Neuronal stem cell (in vitro differentiated cells): Measurements from ENCODE around the gene KDM1A.
A peak's percentile ranks its signal among the peaks of the same experiment; 100 is the strongest.
"Not testable (repeated sequence)": the region's sequence is repeated elsewhere in the genome, so short reads cannot be mapped to it uniquely, and the experiment has no call there.

Source experiments
- DNase-seq: peaks from one replicate; pipeline ENCODE4 v3.0.0-alpha.2; 2013; ENCODE audit warnings: low spot score
- H2AFZ ChIP-seq: one replicate; pipeline ENCODE4 v1.6.1; 2013; ENCODE audit warnings: mild to moderate bottlenecking, low read length, inconsistent platforms
- H2AK5ac ChIP-seq: 2 replicates; pipeline ENCODE4 v1.6.1; 2013; ENCODE audit warnings: low read depth, mild to moderate bottlenecking, inconsistent platforms, low read length, moderate library complexity, mixed read lengths
- H2BK120ac ChIP-seq: 2 replicates; pipeline ENCODE4 v1.6.1; 2013; ENCODE audit warnings: low read depth, mild to moderate bottlenecking, inconsistent platforms, low read length, moderate library complexity, mixed read lengths
- H2BK12ac ChIP-seq: one replicate; pipeline ENCODE4 v1.6.1; 2013; ENCODE audit warnings: low read length, inconsistent platforms
- H2BK15ac ChIP-seq: 2 replicates; pipeline ENCODE4 v1.6.1; 2013; ENCODE audit warnings: mild to moderate bottlenecking, low read length, inconsistent platforms, mixed read lengths
- H2BK5ac ChIP-seq: one replicate; pipeline ENCODE4 v1.6.1; 2013; ENCODE audit warnings: inconsistent platforms, mild to moderate bottlenecking, low read length, moderate library complexity
- H3K14ac ChIP-seq: one replicate; pipeline ENCODE4 v1.6.1; 2013; ENCODE audit warnings: low read length, inconsistent platforms
- H3K18ac ChIP-seq: 2 replicates; pipeline ENCODE4 v1.6.1; 2013; ENCODE audit warnings: low read length, inconsistent platforms
- H3K23ac ChIP-seq: 2 replicates; pipeline ENCODE4 v1.6.1; 2013; ENCODE audit warnings: low read depth, mild to moderate bottlenecking, mixed read lengths, low read length, inconsistent platforms; ENCODE audit not compliant: poor library complexity
- H3K27ac ChIP-seq: replicated peaks from 3 replicates; pipeline ENCODE4 v1.5.1; 2013; ENCODE audit warnings: low read length, inconsistent platforms
- H3K27me3 ChIP-seq, 3 experiments: 2 replicates each; pipeline ENCODE4 v1.6.1; 2013; ENCODE audit warnings: low read length in 3 of 3, mild to moderate bottlenecking in 2 of 3, inconsistent platforms in 1 of 3, low read depth in 1 of 3, mixed read lengths in 1 of 3, moderate library complexity in 1 of 3; ENCODE audit not compliant: control insufficient read depth in 3 of 3, insufficient read depth in 3 of 3
- H3K36me3 ChIP-seq, 2 donors: replicated peaks in 1 of 2; 2 replicates each; pipeline ENCODE4 v1.6.1; 2013; ENCODE audit warnings: low read length in 2 of 2; ENCODE audit not compliant: control insufficient read depth in 2 of 2, insufficient read depth in 2 of 2
- H3K4ac ChIP-seq: 2 replicates; pipeline ENCODE4 v1.6.1; 2013; ENCODE audit warnings: inconsistent platforms, mild to moderate bottlenecking, low read length, moderate library complexity
- H3K4me1 ChIP-seq, 2 donors: 1 replicate in 1 of 2; 2 replicates in 1 of 2; pipeline ENCODE4 v1.6.1; 2013; ENCODE audit warnings: low read length in 2 of 2, low read depth in 1 of 2; ENCODE audit not compliant: control insufficient read depth in 2 of 2, insufficient read depth in 1 of 2
- H3K4me2 ChIP-seq: one replicate; pipeline ENCODE4 v1.6.1; 2013; ENCODE audit warnings: mild to moderate bottlenecking, low read length, inconsistent platforms; ENCODE audit not compliant: insufficient read depth, poor library complexity, severe bottlenecking
- H3K4me3 ChIP-seq, 2 donors: 2 replicates each; pipeline ENCODE4 v1.5.1; 2013; ENCODE audit warnings: low read length in 2 of 2, mild to moderate bottlenecking in 2 of 2, inconsistent platforms in 1 of 2, moderate library complexity in 1 of 2
- H3K79me1 ChIP-seq: one replicate; pipeline ENCODE4 v1.6.1; 2013; ENCODE audit warnings: low read depth, mild to moderate bottlenecking, inconsistent platforms, low read length, moderate library complexity
- H3K9ac ChIP-seq: one replicate; pipeline ENCODE4 v1.6.1; 2013; ENCODE audit warnings: mild to moderate bottlenecking, low read depth, low read length, inconsistent platforms; ENCODE audit not compliant: poor library complexity
- H3K9me3 ChIP-seq, 2 donors: replicated peaks in 1 of 2; 2 replicates each; pipeline versions ENCODE3 to v1.6.1; 2013; ENCODE audit warnings: low read length in 2 of 2, mild to moderate bottlenecking in 2 of 2, inconsistent platforms in 1 of 2, low read depth in 1 of 2, mixed read lengths in 1 of 2, moderate library complexity in 1 of 2; ENCODE audit not compliant: control insufficient read depth in 2 of 2, insufficient read depth in 1 of 2
- H4K8ac ChIP-seq: one replicate; pipeline ENCODE4 v1.6.1; 2013; ENCODE audit warnings: low read depth, mild to moderate bottlenecking, inconsistent platforms, low read length, moderate library complexity
- H4K91ac ChIP-seq: one replicate; pipeline ENCODE4 v1.6.1; 2013; ENCODE audit warnings: low read length, low read depth, mild to moderate bottlenecking, inconsistent platforms; ENCODE audit not compliant: poor library complexity
- WGBS, 2 donors: extraction: QIAGEN DNeasy Blood & Tissue Kit; methylation state at CpG; one replicate each; pipeline ENCODE4 v1.1.7; 2013; ENCODE audit warnings: missing lambda C conversion rate in 2 of 2, mixed read lengths in 1 of 2; ENCODE audit not compliant: insufficient read length in 2 of 2, insufficient replicate concordance in 1 of 2; ENCODE audit errors: extremely low coverage in 2 of 2; 5-methylcytosine and 5-hydroxymethylcytosine counted together

Gene KDM1A

DNA sequence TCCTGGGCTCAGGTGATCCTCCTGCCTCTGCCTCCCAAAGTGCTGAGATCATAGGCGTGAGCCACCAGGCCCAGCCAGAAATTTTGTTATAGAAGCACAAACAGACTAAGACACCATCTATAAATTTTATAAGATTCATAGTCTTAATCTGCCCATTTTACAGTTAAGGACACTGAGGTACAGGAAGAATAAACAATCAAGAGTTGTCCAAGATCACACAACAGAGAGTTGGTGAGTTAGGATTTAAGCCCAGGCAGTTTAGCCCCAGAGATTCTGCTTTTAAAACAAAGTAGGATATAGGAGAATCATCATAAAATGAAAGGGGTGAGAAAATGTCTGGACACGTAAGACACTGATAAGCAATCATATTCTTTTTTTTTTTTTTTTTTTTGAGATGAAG, 10.4 kb upstream of the KDM1A start:
- Histone ChIP-seq H2BK5ac (no peak overlapping the region), H3K36me3 (no peaks in the 10 kb centered on the region), H3K23ac (no peak overlapping the region), H4K8ac (no peak overlapping the region), H2BK15ac (no peak overlapping the region), H3K14ac (no peak overlapping the region), H3K9ac (no peak overlapping the region), H3K4me2 (no peak overlapping the region), H3K4me1 (peaks cover 5 to 9% of the 10 kb centered on the region in 2 donors), H2AFZ (no peak overlapping the region), H3K27ac (no peak overlapping the region), H3K18ac (no peak overlapping the region), H4K91ac (no peak overlapping the region), H3K79me1 (no peaks in the 10 kb centered on the region), H2AK5ac (no peak overlapping the region), H2BK120ac (no peak overlapping the region), H3K4me3 (no peak overlapping the region), H3K27me3 (peaks cover 0 to 5% (median 0%) of the 10 kb centered on the region in 3 experiments), H2BK12ac (no peak overlapping the region), H3K9me3 (peaks cover 0 to 1% of the 10 kb centered on the region in 2 donors), H3K4ac (no peak overlapping the region)
- no peak for DNase-seq
- WGBS, 2 donors = no CpG with 5 or more reads among the region's 2 CpGs

DNA sequence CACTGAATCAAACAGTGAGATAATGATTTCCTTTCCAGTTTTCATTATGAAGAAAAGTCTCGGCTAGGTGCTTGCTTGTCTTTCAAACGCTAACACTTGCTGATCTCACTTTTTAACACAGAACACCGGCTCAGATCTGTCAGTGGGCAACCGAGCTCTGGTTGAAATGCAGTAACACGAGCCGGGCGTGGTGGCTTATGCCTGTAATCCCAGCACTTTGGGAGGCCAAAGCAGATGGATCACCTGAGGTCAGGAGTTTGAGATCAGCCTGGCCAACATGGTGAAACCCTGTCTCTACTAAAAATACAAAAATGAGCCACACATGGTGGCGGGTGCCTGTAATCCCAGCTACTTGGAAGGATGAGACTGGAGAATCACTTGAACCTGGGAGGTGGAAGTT, 9.2 kb upstream of the KDM1A start:
- not testable (repeated sequence) for H4K8ac ChIP-seq, H3K79me1 ChIP-seq, H3K9me3 ChIP-seq, H2AFZ ChIP-seq, DNase-seq, H3K27ac ChIP-seq, H3K23ac ChIP-seq, H2BK12ac ChIP-seq, H3K9ac ChIP-seq, H3K36me3 ChIP-seq, H3K4me2 ChIP-seq, H2BK15ac ChIP-seq, H3K18ac ChIP-seq, H4K91ac ChIP-seq, H2AK5ac ChIP-seq, H3K4me1 ChIP-seq, H2BK5ac ChIP-seq, H3K4ac ChIP-seq, H3K4me3 ChIP-seq, H2BK120ac ChIP-seq, H3K14ac ChIP-seq, H3K27me3 ChIP-seq
- WGBS, 2 donors = no CpG with 5 or more reads among the region's 8 CpGs

GRCh38 chr1:23013657-23014056, 5.6 kb upstream of the KDM1A start:
- no peak overlapping the region for H3K18ac ChIP-seq
- peak overlapping the region; percentile 2 for H2AK5ac ChIP-seq
- no peak overlapping the region for H3K14ac ChIP-seq
- no peak overlapping the region for H3K4me3 ChIP-seq
- no peak overlapping the region for H3K23ac ChIP-seq
- no peak overlapping the region for H2BK12ac ChIP-seq
- no peak overlapping the region for H4K8ac ChIP-seq
- peaks cover 7 to 8% of the 10 kb centered on the region in 2 donors for H3K4me1 ChIP-seq
- H3K4me2 ChIP-seq = no peak overlapping the region
- no peak overlapping the region for H3K4ac ChIP-seq
- peak; percentile 29 for DNase-seq
- H3K79me1 ChIP-seq = no peaks in the 10 kb centered on the region
- H2BK120ac ChIP-seq = no peak overlapping the region
- H4K91ac ChIP-seq = no peak overlapping the region
- no peak overlapping the region for H3K27ac ChIP-seq
- no CpG with 5 or more reads among the region's 3 CpGs for WGBS, 2 donors
- H3K9ac ChIP-seq = no peak overlapping the region
- no peaks in the 10 kb centered on the region for H3K9me3 ChIP-seq
- H3K36me3 ChIP-seq = no peaks in the 10 kb centered on the region
- no peak overlapping the region for H2BK5ac ChIP-seq
- no peak overlapping the region for H2BK15ac ChIP-seq
- peak overlapping the region; percentile 4 for H2AFZ ChIP-seq
- no peaks in the 10 kb centered on the region for H3K27me3 ChIP-seq

DNA sequence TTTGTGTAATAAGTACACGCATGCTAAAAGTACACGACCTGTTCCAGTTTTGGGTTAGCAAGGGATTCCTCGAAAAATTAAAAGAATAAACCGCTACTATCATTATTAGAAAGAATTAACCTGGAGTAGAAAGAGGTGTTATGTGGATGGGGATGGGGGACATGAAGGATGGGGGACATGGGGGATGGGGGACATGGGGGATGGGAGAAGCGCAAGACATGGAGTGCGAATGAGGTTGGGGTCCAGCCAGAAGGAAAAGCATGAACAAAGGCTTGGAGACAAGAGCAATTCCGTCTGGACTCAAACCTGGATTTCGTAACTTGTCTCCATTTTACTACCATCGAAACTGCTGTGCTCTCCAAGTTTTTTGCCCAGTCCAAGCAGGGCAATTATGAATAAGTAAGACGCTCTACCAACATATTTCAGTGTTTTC, 591 bp upstream of the KDM1A start:
- H2BK15ac ChIP-seq = no peak overlapping the region
- H3K4me2 ChIP-seq = peak overlapping the region; percentile 34
- no peak overlapping the region for H3K23ac ChIP-seq
- H2BK120ac ChIP-seq = no peak overlapping the region
- H3K4me3 ChIP-seq = peak overlapping the region; percentile 74 to 81
- H2AFZ ChIP-seq = peak overlapping the region; percentile 86
- H3K14ac ChIP-seq = no peak overlapping the region
- H3K36me3 ChIP-seq = peaks cover 0 to 9% of the 10 kb centered on the region in 2 donors
- no peak overlapping the region for H3K27ac ChIP-seq
- H3K9ac ChIP-seq = no peak overlapping the region
- H2BK5ac ChIP-seq = no peak overlapping the region
- no CpG with 5 or more reads among the region's 10 CpGs for WGBS, 2 donors
- no peak overlapping the region for H2AK5ac ChIP-seq
- no peaks in the 10 kb centered on the region for H3K27me3 ChIP-seq
- no peak overlapping the region for H4K8ac ChIP-seq
- H3K18ac ChIP-seq = no peak overlapping the region
- peaks cover 1 to 22% of the 10 kb centered on the region in 2 donors for H3K9me3 ChIP-seq
- no peaks in the 10 kb centered on the region for H3K79me1 ChIP-seq
- H2BK12ac ChIP-seq = no peak overlapping the region
- DNase-seq = no peak
- peaks cover 4 to 5% of the 10 kb centered on the region in 2 donors for H3K4me1 ChIP-seq
- no peak overlapping the region for H3K4ac ChIP-seq
- H4K91ac ChIP-seq = no peak overlapping the region
